GM12878 (cell line): ENCODE measurements around the gene GRIK1. TPM values are rescaled to one million over a fixed set of nuclear protein-coding genes. Genes with fewer than 3 reads are reported as not detected.

Source experiments
- ATAC-seq: fragments of 200-7000 bp; cut with Tn5 transposase; 3 replicates; pipeline ENCODE4 v1.9.1; 2020; ENCODE audit warnings: mild to moderate bottlenecking, moderate library complexity
- BruUV-seq: library from RNA; stranded (reverse); fragments of 400-500 nt; replicated peaks from 2 replicates; lab custom pipeline; 2021; lab: Mats Ljungman, UMichigan
- CTCF ChIA-PET: fragments of 300-600 bp; sonication (Branson Sonifier 250); formaldehyde crosslinking; extraction: SDS; loops from one replicate; lab custom pipeline; 2021; ENCODE audit warnings: inconsistent platforms; lab: Yijun Ruan, JAX
- POLR2A ChIA-PET: fragments of 350-600 bp; formaldehyde crosslinking; extraction: SDS; loops from one replicate; lab custom pipeline; 2021; ENCODE audit warnings: inconsistent platforms; lab: Charles Lee
- RAD21 ChIA-PET: fragments of 300-600 bp; sonication (Branson Sonifier 250); formaldehyde crosslinking; loops from one replicate; lab custom pipeline; 2023; ENCODE audit warnings: antibody characterized with exemption; ENCODE audit not compliant: unreplicated experiment; lab: Charles Lee
- SMC1A ChIA-PET: fragments of 300-600 bp; sonication (Branson Sonifier 250); formaldehyde crosslinking; loops from one replicate; lab custom pipeline; 2023; ENCODE audit not compliant: unreplicated experiment, uncharacterized antibody; lab: Charles Lee
- DNase-seq: peaks from one replicate; pipeline ENCODE4 v3.0.0-alpha.2; 2011; ENCODE audit warnings: low read depth, low spot score
- FAIRE-seq: peaks from 3 replicates; lab custom pipeline; 2011; peaks lifted over from hg19 to GRCh38; lab: Jason Lieb, UNC
- H2AFZ ChIP-seq: 2 replicates; pipeline ENCODE4 v1.6.0; 2011; ENCODE audit warnings: low read depth, low read length, control low read depth; ENCODE audit not compliant: control insufficient read depth
- H3K27ac ChIP-seq: 2 replicates; pipeline ENCODE4 v1.5.1; 2011; ENCODE audit warnings: control low read depth; ENCODE audit not compliant: control insufficient read depth, insufficient read depth
- H3K27me3 ChIP-seq, 2 experiments: replicated peaks in 1 of 2; 2 replicates each; pipeline versions ENCODE4 v1.6.0 to v1.6.1; 2011; ENCODE audit warnings: low read length in 1 of 2; ENCODE audit not compliant: control insufficient read depth in 2 of 2, insufficient read depth in 2 of 2
- H3K36me3 ChIP-seq, 2 experiments: 2 replicates each; pipeline ENCODE4 v1.5.1; 2011; ENCODE audit warnings: low read length in 1 of 2; ENCODE audit not compliant: control insufficient read depth in 2 of 2, insufficient read depth in 2 of 2
- H3K4me1 ChIP-seq: 2 replicates; pipeline ENCODE4 v1.6.1; 2011; ENCODE audit warnings: mild to moderate bottlenecking, low read length, moderate library complexity, mixed read lengths; ENCODE audit not compliant: control insufficient read depth, insufficient read depth
- H3K4me2 ChIP-seq: 2 replicates; pipeline ENCODE4 v1.6.0; 2011; ENCODE audit warnings: control low read depth; ENCODE audit not compliant: control insufficient read depth, insufficient read depth
- H3K4me3 ChIP-seq: fragments of 200-600 bp; sonication (generic); 2 replicates; pipeline ENCODE4 v1.5.1; 2016
- H3K79me2 ChIP-seq: 2 replicates; pipeline ENCODE4 v1.6.0; 2011; ENCODE audit warnings: low read length; ENCODE audit not compliant: control insufficient read depth, insufficient read depth
- H3K9ac ChIP-seq: 2 replicates; pipeline ENCODE4 v1.8.0; 2011; ENCODE audit warnings: low read length, control low read depth, mixed read lengths; ENCODE audit not compliant: control insufficient read depth, insufficient read depth
- H3K9me3 ChIP-seq: replicated peaks from 3 replicates; pipeline ENCODE4 v1.5.1; 2011; ENCODE audit warnings: mild to moderate bottlenecking, low read length; ENCODE audit not compliant: control insufficient read depth, insufficient read depth
- H4K20me1 ChIP-seq: 2 replicates; pipeline ENCODE4 v1.6.0; 2011; ENCODE audit not compliant: control insufficient read depth, insufficient read depth
- CEBPZ ChIP-seq: fragments of 150-350 bp; IDR thresholded peaks from 2 replicates; pipeline ENCODE4 v1.6.1; 2016; ENCODE audit warnings: low read depth, low read length
- RCOR1 ChIP-seq: conservative IDR thresholded peaks from 2 replicates; pipeline ENCODE4 v1.6.1; 2012; ENCODE audit warnings: low read depth, low read length, improper control_type of control experiment
- WGBS: methylation state at CpG from one replicate; pipeline ENCODE4 v1.1.6; 2016; ENCODE audit warnings: low lambda C conversion rate; ENCODE audit not compliant: insufficient replicate concordance, insufficient coverage; ENCODE audit errors: missing lambda C conversion rate; 5-methylcytosine and 5-hydroxymethylcytosine counted together
- in situ Hi-C: fragments of 300-500 bp; cut with MboI; formaldehyde crosslinking; loops from 9 replicates; pipeline ENCODE4 v1.14.3; 2018; ENCODE audit warnings: mixed read lengths
- intact Hi-C: fragments of 100-400 bp; cut with micrococcal nuclease; formaldehyde crosslinking; loops from one replicate; pipeline ENCODE4 v1.14.2; 2022; ENCODE audit not compliant: unreplicated experiment
- polyA plus RNA-seq, 11 experiments: library from polyadenylated mRNA; depleted of rRNA in 4 of 11; unstranded in 6 of 11; stranded (reverse) in 5 of 11; fragments of >200 nt; fragmentation: Nextera tagmentation in 4 of 11; fragmentation: Illumina TruSeq in 1 of 11; extraction: Ambion mirVana in 4 of 11; extraction: Trizol in 1 of 11; gene quantifications; 1 replicate in 1 of 11; 2 replicates in 10 of 11; pipeline versions ENCODE4 v1.2.1 to v1.2.3, GENCODE V29; 2011 to 2016; ENCODE audit warnings: inconsistent platforms in 2 of 11, missing spikeins in 2 of 11, low read depth in 1 of 11
- total RNA-seq, 4 experiments: library from RNA; depleted of rRNA in 3 of 4; stranded (reverse); fragments of >200 nt in 3 of 4; fragmentation: Illumina TruSeq in 1 of 4; extraction: Trizol in 1 of 4; gene quantifications; 2 replicates each; pipeline versions ENCODE4 v1.2.1 to v1.2.3, GENCODE V29; 2013 to 2021

The GRIK1 gene
- total and polyA plus RNA-seq, 10 of the 15 experiments (the other 5 are each of a cell fraction or from before 2014, with no cell fraction given) = 0.05 to 0.13 (median 0.09) TPM; not detected in 7

- SMC1A ChIA-PET = no interaction called here
- H3K4me2 ChIP-seq = no peak overlapping the region
Observed at GRCh38 chr21:29673096-29673610, 266.6 kb downstream of the GRIK1 start.

More at GRCh38 chr21:29673096-29673610, 266.6 kb downstream of the GRIK1 start:
- H3K36me3 ChIP-seq = no peaks in the 10 kb centered on the region
- ATAC-seq (no peak), DNase-seq (no peak), FAIRE-seq (no peak)
- no peaks in the 10 kb centered on the region; a peak in 1 of 4 replicates for H3K27me3 ChIP-seq
- H3K27ac ChIP-seq = no peak overlapping the region
- BruUV-seq = no TSS peak
- in situ Hi-C loops (no loop called here), intact Hi-C loops (no loop called here)
- H2AFZ ChIP-seq = no peak overlapping the region
- CTCF ChIA-PET = no interaction called here
- H4K20me1 ChIP-seq = no peaks in the 10 kb centered on the region
- WGBS = 30% methylated on average over 6 of the region's 6 CpGs
- no peaks in the 10 kb centered on the region for H3K79me2 ChIP-seq
- H3K9ac ChIP-seq = no peak overlapping the region
- RAD21 ChIA-PET = no interaction called here
- TF ChIP-seq CEBPZ (no peak), RCOR1 (no peak)
- POLR2A ChIA-PET = no interaction called here
- H3K9me3 ChIP-seq = no peaks in the 10 kb centered on the region
- H3K4me1 ChIP-seq = no peaks in the 10 kb centered on the region
- no peak overlapping the region for H3K4me3 ChIP-seq
